ENCODE results near the gene HYLS1. TPM values are rescaled to one million over a fixed set of nuclear protein-coding genes. Genes with fewer than 3 reads are reported as not detected.

HYLS1 gene
- total RNA-seq, 1 experiment from 2014 or later: 2.1 TPM

GRCh38 chr11:125947419-125948277, 60.2 kb downstream of the HYLS1 start:
- Mint-ChIP-seq H3K27ac (ENCODE audit: unreplicated experiment) (no peak overlapping the region), H3K4me3 (ENCODE audit: low read depth, unreplicated experiment) (no peak overlapping the region), H3K4me1 (ENCODE audit: low read depth, unreplicated experiment) (no peaks in the 10 kb centered on the region), H3K9me3 (ENCODE audit: low read depth, unreplicated experiment) (no peaks in the 10 kb centered on the region), H3K27me3 (ENCODE audit: unreplicated experiment) (peaks cover 12% of the 10 kb centered on the region), H3K36me3 (ENCODE audit: insufficient read depth, unreplicated experiment) (no peaks in the 10 kb centered on the region)
- DNase-seq: no peak
- CTCF ChIA-PET: no interaction called here
- intact Hi-C loops (cut with micrococcal nuclease; ENCODE audit: unreplicated experiment): no loop called here
- BruUV-seq (replicated peaks): no TSS peak
- TF ChIP-seq, protein P1, sequence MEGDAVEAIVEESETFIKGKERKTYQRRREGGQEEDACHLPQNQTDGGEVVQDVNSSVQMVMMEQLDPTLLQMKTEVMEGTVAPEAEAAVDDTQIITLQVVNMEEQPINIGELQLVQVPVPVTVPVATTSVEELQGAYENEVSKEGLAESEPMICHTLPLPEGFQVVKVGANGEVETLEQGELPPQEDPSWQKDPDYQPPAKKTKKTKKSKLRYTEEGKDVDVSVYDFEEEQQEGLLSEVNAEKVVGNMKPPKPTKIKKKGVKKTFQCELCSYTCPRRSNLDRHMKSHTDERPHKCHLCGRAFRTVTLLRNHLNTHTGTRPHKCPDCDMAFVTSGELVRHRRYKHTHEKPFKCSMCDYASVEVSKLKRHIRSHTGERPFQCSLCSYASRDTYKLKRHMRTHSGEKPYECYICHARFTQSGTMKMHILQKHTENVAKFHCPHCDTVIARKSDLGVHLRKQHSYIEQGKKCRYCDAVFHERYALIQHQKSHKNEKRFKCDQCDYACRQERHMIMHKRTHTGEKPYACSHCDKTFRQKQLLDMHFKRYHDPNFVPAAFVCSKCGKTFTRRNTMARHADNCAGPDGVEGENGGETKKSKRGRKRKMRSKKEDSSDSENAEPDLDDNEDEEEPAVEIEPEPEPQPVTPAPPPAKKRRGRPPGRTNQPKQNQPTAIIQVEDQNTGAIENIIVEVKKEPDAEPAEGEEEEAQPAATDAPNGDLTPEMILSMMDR (IDR thresholded peaks at IDR 0.05; ENCODE audit: unreplicated experiment): no peak

DNA sequence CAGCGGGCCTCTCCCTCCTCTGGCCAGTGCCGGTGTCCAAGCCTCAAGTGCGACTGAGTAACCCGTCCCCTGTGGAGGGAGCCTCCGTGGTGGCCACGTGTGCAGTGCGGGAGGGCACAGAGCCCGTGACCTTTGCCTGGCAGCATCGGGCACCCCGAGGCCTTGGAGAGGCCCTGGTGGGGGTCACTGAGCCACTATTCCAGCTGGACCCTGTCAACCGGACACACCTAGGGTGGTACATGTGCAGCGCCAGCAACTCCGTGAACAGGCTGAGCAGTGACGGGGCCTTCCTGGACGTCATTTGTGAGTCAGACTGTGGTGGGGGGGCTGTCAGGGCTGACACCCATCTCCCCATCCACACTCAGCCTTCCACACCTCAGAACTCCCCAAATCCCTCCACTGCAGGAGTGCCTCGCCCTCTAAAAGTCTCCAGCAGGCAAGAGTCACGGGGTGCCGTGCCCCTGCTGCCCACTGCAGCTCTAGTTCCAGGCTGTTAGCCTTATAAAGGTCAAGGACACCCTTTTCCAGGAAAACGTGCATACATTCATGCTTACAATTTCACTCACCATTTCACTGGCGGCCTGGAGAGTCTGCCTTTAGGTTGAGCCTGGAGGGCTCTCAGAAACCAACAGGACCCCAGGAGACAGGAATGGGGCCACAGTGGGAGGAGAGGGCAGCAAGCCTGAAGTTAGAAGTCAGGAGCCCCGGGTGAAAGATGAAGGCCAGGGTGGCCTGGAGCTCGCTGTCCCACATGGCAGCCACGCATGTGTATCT, 61.0 kb downstream of the HYLS1 start:
- TF ChIP-seq, protein P1 (IDR thresholded peaks at IDR 0.05; ENCODE audit: unreplicated experiment): no peak
- no peak overlapping the region for H3K4me3 Mint-ChIP-seq (ENCODE audit: low read depth, unreplicated experiment)
- H3K27me3 Mint-ChIP-seq (ENCODE audit: unreplicated experiment): peaks cover 12% of the 10 kb centered on the region
- no peaks in the 10 kb centered on the region for H3K36me3 Mint-ChIP-seq (ENCODE audit: insufficient read depth, unreplicated experiment)
- BruUV-seq (replicated peaks): no TSS peak
- H3K9me3 Mint-ChIP-seq (ENCODE audit: low read depth, unreplicated experiment): no peaks in the 10 kb centered on the region
- CTCF ChIA-PET: no interaction called here
- H3K27ac Mint-ChIP-seq (ENCODE audit: unreplicated experiment): no peak overlapping the region
- intact Hi-C loops (cut with micrococcal nuclease; ENCODE audit: unreplicated experiment): no loop called here
- no peak for DNase-seq
- no peaks in the 10 kb centered on the region for H3K4me1 Mint-ChIP-seq (ENCODE audit: low read depth, unreplicated experiment)

- no peaks in the 10 kb centered on the region for H3K4me1 Mint-ChIP-seq (ENCODE audit: low read depth, unreplicated experiment)
- no peak overlapping the region for H3K4me3 Mint-ChIP-seq (ENCODE audit: low read depth, unreplicated experiment)
- intact Hi-C loops (cut with micrococcal nuclease; ENCODE audit: unreplicated experiment): no loop called here
- H3K27ac Mint-ChIP-seq (ENCODE audit: unreplicated experiment): no peak overlapping the region
- peaks cover 3% of the 10 kb centered on the region for H3K27me3 Mint-ChIP-seq (ENCODE audit: unreplicated experiment)
- TF ChIP-seq, protein P1 (IDR thresholded peaks at IDR 0.05; ENCODE audit: unreplicated experiment): no peak
- no peaks in the 10 kb centered on the region for H3K36me3 Mint-ChIP-seq (ENCODE audit: insufficient read depth, unreplicated experiment)
- DNase-seq: no peak
- H3K9me3 Mint-ChIP-seq (ENCODE audit: low read depth, unreplicated experiment): no peaks in the 10 kb centered on the region
- CTCF ChIA-PET: no interaction called here
- no TSS peak for BruUV-seq (replicated peaks)
These were observed 62.1 kb downstream of the HYLS1 start for GRCh38 chr11:125949271-125950177.

DNA sequence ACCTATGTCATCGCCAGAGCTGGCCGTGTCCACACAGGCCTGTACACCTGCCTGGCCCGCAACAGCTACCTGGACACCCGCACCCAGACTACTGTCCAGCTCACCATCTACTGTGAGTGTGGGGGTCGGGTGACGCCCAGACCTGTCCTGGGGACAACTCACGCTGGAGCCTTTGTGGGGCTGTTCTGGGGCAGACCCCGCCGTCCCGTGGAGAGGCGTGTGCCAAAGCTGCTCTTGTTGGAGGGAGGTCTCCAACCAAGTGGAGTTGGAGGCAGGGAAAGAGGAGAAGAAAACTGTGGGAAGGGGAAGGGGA, 62.7 kb downstream of the HYLS1 start:
- no peaks in the 10 kb centered on the region for H3K36me3 Mint-ChIP-seq (ENCODE audit: insufficient read depth, unreplicated experiment)
- H3K9me3 Mint-ChIP-seq (ENCODE audit: low read depth, unreplicated experiment): no peaks in the 10 kb centered on the region
- TF ChIP-seq, protein P1 (IDR thresholded peaks at IDR 0.05; ENCODE audit: unreplicated experiment): no peak
- no peak for DNase-seq
- intact Hi-C loops (cut with micrococcal nuclease; ENCODE audit: unreplicated experiment): no loop called here
- no TSS peak for BruUV-seq (replicated peaks)
- H3K4me1 Mint-ChIP-seq (ENCODE audit: low read depth, unreplicated experiment): no peaks in the 10 kb centered on the region
- no peak overlapping the region for H3K4me3 Mint-ChIP-seq (ENCODE audit: low read depth, unreplicated experiment)
- H3K27ac Mint-ChIP-seq (ENCODE audit: unreplicated experiment): no peak overlapping the region
- CTCF ChIA-PET: no interaction called here
- H3K27me3 Mint-ChIP-seq (ENCODE audit: unreplicated experiment): no peaks in the 10 kb centered on the region

All from Calu3 (cell line).